Activated CD4-positive, CD25-positive, alpha-beta regulatory T cell (primary cell): ENCODE results near the gene ABCC3.

Experiments used
- DNase-seq, 4 experiments: peaks; one replicate each; lab custom pipeline; 2025; lab: John Stamatoyannopoulos, UW

ABCC3 gene

DNA sequence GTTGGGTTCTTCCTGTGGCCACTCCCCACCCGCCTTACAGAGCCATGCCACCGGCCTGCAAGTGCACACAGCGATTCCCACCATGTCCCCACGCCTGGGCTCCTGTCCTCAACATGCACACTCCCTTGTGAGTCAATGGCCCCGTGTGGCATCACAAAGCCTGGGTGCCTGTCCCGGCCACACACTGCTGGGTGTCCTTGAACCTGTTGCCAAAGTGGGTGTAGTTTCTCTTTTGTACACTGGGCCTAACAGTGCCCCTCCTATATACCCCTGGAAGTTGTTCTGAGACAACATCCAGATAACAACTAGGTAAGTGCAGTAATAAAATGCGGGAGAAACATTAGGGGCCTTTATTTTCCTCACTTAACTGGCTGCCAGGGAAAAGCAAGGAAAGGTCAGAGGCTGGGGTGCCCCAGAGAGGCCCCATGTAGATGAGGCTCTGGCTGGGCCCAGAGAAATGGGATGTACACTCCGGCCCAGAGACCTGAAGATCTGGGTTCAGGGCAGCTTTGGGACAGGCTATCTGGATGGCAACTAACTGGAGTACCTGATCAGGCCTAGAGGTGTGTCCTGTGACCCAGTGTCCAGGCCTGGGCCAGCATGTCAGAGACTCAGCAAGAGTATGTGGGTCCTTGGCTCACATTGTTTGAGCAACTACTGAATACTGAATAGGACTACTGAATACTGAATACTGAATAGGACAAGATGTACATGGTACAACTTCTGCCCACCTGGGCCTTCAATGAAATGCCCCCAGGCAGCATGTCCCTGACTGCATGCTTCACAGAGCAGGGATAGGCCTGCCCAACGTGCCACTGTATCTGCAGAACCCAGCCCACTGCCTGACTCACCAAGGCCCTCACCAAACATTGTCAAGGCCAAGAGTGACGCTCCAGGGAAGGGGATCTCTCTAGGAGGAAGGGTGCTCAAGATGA lies 8.3 kb downstream of the ABCC3 start:
- DNase-seq: no peak

DNA sequence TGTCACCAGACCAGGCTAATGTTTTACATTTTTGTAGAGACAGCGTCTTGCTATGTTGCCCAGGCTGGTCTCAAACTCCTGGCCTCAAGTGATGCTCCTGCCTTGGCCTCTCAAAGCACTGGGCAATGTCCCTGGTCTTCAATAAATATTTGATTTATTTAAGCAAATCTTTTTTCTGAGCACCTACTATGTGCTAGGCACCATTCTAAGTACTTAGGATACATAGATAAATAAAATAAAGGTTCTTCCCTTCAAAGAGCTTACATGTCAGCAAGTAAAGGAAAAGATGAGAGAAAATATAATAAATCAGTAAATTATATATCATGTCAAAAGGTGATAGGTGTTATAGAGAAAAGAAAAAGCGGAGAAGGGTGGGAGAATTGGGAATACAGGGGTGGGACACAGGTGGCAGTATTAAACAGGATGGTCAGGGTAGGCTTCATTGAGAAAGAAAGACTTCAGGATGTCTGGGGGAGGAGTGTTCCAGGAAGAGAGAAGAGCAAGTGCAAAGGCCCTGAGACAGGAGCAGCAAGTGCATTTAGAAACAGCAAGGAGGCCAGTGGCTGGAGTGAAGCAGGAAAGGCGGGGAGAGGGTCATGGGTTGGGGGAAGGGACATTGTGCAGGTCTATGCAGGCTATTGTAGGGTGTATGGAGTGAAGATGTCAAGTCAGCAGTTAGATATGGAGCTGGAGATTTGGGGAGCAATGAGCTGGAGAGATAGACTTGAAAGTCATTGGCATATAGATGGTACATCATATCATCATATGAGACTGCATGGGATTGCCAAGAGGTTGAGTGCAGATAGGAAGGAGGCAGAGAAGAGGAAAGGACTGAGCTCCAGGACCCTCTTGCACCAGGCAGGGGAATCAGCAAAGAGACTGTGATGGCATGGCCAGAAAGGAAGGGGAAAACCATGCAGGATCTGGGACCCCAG lies 11.3 kb downstream of the ABCC3 start:
- no peak for DNase-seq

DNA sequence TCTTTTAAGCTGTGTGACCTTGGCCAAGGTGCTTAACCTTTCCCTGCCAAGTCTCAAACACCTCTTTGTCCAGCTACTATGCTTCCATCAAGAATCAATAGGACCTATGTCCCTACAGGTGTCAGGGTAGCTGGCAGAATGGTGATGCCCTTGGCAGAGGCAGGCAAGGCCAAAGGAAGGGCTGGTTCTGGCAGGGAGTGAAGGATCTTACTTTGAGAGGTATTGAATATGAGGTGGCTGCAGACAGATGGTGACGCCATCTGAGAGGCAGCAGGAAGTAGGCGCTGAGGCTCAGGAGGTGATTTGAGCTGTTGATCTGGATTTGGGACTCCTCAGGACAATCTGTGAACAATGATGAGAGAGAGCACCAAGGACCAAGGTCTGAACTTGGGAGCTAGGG lies 12.5 kb downstream of the ABCC3 start:
- no peak for DNase-seq

DNA sequence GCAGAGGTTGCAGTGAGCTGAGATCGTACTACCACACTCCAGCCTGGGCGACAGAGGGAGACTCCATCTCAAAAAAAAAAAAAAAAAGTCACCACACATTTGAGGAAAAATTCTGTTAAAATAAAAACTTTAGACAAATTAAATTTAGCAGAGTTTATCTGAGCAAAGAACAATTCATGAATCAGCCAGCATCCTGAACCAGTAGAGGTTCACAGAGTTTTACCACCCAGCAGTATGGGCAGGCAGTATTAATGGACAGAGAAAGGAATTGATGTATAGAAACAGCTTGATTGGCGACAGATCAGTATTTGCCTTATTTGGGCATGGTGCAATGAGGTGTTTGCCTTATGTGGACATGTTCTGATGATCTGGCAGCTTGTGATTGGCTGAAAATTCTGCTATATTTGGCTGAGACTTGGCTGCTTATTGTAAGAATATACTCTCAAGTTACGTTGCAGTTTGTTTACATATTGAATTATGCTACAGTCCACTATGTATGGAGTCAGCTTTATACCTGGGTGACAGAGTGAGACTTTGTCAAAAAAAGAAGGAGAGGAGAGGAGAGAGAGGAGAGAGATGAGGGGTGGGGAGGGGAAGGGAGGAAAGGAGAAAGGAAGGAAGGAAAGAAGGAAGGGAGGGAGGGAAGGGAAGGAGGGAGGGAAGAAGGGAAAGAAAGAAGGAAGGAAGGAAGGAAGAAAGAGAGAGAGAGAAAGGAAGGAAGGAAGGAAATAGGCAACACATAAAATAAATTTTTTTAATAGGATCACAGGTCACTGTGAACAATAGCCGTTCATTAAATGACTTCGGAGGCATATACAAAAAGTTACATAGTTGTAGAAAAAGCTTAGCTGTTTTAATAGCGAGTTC lies 14.6 kb downstream of the ABCC3 start:
- no peak for DNase-seq

DNA sequence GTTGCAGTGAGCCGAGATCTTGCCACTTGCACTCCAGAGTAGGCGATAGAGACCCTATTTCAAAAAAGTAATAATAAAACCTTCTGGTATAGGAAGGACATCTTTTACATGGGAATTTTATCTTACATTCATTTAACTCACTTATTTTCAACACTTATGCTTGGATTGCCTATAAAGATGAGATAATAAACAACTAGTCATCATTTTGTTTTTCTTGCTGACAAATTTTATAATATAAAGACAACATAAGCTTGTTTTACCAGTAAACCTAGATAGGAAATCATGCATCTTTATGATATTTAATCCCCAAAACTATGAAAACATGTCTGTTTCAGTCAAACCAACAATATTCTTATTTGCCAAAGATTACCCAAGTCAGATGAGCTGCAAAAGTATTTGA lies 17.0 kb downstream of the ABCC3 start:
- DNase-seq: no peak

DNA sequence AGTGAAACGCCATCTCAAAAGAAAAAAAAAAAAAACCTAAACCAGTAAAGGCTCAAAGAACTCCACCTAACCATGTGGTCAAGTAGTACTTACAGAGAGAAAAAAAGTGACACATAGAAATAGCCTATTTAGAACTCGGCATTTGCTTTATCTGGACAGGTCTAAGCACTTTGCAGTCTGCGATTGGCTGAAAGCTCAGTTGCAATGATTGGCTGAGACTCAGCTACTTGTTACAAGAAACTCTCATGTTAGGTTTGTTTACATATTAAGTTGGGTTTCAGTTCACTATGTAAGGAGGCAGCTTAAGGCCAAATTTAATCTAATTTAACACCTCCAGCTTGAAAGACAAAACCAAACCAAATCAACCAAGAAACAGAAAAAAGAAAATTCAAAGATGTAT lies 19.1 kb downstream of the ABCC3 start:
- DNase-seq: no peak

DNA sequence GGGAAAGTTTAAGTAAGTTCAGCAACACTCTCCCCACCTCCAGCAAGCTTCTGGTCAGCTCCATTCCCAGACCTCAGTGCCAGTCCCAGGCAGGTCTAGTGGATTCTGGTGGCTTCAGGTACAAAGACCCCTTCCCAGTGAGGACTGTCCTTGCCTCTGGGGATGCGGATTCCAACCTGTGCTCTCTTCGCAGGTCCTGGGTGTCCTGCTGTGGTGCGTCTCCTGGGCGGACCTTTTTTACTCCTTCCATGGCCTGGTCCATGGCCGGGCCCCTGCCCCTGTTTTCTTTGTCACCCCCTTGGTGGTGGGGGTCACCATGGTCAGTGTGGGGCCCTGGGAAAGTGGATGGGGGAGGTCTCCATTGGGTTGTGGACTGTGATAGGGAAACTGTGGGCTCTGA lies 21.8 kb downstream of the ABCC3 start:
- no peak for DNase-seq

DNA sequence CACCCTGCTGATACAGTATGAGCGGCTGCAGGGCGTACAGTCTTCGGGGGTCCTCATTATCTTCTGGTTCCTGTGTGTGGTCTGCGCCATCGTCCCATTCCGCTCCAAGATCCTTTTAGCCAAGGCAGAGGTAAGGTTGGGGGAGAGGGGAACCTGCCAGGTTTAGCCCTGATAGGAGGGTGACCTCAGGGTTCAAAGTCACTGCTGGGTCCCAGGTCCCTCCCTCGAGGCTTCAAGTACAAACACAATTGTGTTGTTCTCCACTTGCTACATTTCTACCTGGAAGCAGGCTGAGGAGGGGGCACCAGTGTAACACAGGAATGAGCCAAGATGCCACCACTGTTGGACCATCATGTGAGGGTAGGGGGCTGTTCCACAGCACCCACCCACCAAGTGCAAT lies 22.4 kb downstream of the ABCC3 start:
- no peak for DNase-seq

DNA sequence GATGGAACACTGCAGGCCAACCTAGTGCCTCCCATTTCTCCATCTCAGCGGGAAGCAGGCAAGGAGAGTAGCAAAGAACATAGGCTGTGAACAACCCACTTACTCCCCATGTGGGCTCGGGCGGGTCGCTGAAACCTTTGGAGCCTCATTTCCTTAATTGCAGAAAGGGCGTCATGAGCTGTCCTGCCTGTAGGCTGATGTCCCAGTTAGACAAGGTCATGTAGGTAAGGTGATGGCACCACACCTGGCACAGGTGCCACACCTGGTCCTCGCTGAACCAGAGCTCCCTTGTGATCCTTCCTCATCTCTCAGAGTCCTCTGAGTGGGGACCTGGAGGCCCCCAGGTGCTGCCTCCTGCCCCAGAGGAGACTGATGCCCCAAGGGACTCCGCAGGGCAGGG lies 22.9 kb downstream of the ABCC3 start:
- DNase-seq: no peak

DNA sequence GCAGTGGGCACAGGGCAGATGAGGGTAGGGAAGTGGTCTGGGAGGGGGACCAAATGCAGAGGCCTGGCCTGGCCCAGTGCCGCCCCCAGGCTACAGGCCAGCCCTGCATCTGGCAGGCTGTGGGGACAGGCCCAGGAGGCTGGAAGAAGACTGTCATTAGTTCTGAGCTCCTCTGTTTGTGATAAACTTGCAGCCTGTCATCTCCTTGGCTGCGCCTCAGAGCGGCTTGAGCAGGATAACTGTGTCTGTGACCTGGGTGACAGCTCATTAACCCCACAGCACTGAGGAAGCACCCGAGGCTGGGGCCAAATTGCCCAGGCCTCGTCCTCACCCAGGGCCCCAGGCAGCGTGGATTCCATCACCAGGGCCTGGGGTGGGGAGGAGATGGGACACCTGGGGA lies 23.9 kb downstream of the ABCC3 start:
- no peak for DNase-seq

DNA sequence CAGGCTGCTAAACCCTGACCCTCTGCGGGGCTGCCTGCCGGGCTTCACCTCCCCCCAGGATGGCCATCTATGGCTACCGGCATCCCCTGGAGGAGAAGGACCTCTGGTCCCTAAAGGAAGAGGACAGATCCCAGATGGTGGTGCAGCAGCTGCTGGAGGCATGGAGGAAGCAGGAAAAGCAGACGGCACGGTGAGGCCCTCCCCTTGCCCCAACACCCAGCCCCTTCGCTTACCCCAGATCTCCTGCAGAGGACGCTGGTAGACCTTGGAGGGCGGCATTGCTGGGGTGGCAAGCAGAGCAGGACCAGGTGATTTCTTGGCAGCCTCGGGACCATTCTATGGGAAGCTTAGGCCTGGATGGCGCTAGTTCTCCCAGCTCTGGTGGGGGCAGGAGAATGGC lies 24.5 kb downstream of the ABCC3 start:
- DNase-seq: no peak

DNA sequence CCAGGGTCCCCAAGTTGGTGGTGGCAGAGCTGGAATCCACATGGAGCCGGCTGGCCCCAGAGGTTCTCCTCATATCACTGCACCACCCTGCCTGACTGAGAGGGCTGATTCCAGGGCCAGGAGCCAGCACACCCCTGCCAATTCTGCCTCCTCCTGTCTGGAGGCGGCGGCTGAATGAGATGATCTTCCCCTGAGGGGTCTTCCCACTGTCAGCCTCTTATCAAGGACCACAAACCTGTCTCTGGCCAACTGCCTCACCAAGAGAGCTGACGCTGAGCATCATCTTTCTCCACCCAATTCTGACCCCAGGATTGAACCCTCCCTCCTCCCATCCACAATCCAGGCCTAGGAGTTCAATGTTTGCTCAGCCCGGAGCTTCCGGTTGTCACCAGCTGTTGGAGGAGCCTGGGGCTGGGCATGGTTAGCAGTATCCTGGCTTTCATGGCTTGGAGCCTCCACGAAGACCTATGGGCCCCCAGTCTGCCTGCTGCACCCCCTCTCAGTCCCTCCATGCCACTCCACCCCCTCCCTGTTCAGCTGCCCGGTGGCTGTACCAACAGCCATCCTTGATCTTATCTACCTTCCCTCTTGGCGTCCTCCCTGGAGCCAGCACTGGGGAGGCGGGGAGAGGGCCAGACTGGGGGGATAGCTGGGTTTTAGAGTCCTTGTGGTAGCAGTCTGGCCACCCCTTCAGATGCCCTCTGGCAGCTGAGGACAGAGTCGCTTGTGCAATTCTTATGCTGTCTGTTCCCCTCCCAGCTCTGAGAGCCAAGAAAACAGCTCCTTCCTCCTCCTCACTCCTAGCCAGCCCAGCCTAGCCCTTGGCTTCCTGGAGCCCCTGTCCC lies 25.6 kb downstream of the ABCC3 start:
- DNase-seq: no peak

DNA sequence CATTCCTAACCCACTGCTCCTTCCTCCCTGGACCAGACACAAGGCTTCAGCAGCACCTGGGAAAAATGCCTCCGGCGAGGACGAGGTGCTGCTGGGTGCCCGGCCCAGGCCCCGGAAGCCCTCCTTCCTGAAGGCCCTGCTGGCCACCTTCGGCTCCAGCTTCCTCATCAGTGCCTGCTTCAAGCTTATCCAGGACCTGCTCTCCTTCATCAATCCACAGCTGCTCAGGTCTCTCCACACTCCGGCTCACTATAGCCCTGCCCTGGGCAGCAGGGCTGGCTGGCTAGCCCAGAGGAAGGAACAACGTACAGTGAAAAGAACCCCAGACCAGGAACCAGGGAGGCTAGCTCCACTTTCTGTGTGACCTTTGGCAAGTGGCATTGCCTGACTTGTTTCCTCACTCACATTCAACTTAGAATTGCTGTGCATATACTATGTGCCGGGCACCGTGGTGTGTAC lies 26.2 kb downstream of the ABCC3 start:
- DNase-seq: no peak

DNA sequence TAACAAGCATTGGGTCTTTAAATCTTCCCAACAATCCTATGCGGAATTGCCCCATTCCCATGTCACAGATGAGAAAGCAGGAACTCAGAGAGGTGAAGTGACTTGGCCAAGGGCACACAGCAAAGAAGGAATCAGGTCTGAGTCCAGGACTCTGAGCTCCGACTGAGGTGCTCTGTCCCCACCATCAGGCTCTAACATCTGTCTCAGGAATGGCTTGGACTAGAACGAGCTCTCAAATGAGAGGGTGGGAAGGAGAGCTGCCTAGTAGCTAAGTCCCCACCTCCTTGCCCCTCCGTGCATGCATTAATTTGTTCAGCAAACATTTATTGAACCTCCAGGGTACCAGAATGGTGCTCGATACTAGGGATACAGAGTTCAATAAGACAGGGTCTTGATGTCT lies 26.7 kb downstream of the ABCC3 start:
- no peak for DNase-seq

DNA sequence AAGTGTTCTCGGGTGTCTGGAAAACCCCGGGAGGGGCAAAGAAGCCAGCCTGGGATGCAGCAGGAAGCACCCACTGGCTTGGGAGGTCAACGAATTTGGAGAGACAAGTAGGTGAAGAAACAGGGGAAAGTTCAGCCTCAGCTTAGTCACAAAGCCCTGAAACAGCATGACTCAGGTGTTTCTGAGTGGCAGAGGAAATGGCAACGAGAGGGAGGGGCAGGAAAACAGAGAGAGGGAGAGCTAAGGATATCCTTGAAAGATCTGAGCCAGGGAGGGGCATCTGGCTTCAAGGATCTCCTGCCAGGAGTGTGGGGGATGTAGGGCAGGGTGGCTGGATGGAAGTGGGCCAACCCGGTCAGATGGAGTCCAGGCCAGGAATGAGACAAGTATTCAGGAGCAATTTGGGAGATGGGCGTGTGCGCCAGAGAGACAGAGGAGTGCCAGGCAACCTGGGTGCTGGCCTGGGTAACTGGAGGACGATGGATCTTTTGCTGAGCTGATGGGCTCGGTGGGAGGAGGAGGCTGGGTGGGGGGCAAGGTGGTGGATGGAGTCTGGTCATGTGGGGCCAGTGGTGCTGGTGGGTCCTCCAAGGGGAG lies 27.2 kb downstream of the ABCC3 start:
- DNase-seq: no peak

DNA sequence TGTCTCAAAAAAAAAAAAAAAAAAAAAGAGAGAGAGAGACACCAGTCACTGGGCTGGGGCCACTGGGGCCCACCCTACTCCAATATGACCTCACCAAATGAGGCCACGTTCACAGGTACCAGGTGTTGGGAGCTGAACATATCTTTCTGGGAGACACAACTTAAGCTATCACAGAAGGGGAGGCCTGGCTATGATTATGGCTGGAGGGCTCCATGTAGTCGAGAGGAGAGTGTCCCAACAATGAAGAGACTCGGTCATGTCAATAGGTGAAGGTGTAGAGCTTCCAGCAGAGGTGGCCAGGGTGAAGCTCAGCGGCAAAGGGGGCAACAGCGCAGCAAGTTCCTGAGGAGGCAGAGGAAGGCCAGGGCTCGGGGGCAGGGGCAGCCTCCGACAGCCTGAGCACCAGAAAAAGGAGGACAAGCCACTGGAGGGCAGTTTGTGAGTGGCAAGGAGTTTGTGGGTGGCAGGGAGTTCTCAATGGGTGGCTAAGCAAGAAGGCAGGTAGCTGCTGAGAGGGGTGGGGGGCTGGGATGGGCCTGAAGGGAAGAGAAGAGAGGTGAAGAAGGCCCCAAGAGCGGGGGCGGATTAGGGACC lies 28.0 kb downstream of the ABCC3 start:
- no peak for DNase-seq

DNA sequence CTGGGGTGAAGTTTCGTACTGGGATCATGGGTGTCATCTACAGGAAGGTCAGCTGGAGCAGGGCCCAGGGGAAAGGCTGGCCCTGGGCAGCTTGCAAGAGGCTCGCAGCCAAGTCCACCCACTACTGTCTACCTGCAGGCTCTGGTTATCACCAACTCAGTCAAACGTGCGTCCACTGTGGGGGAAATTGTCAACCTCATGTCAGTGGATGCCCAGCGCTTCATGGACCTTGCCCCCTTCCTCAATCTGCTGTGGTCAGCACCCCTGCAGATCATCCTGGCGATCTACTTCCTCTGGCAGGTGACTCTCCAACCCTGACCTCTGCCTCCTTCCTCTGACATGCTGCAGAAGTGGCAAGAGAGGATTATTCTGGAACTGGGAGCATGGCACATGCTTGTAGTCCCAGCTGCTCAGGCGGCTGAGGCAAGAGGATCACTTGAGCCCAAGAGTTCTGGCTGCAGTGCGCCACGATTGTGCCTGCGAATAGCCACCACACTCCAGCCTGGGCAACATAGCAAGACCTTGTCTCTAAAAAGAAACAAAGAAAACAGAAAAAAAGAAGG lies 29.2 kb downstream of the ABCC3 start:
- DNase-seq: no peak

DNA sequence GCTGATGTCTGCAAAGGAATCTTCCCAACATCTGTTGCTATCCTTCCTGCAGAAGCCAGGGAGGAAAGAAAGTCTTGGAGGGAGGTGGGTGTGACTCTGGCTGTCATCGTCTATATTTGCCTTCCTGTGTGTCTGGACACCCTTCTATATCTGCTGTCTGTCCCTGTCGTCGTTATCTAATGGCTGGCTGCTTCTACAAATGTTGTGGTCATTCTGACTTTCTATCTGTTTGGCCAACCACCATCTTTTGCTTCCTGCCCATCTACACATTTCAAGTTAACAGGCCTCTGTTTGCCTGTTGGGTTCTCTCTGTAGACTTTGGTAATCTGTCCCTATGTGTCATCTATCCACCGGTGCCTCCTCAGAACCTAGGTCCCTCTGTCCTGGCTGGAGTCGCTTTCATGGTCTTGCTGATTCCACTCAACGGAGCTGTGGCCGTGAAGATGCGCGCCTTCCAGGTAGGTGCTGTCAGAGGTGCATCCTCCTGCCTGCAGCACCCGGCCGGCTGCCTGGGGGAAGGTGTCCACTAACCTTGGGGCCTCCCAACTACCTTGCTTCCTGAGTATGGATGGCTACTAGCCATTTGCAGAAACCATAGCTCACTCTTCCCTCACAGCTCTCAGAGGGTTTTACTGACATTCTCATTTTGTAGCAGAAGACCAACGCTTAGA lies 30.2 kb downstream of the ABCC3 start:
- no peak for DNase-seq

DNA sequence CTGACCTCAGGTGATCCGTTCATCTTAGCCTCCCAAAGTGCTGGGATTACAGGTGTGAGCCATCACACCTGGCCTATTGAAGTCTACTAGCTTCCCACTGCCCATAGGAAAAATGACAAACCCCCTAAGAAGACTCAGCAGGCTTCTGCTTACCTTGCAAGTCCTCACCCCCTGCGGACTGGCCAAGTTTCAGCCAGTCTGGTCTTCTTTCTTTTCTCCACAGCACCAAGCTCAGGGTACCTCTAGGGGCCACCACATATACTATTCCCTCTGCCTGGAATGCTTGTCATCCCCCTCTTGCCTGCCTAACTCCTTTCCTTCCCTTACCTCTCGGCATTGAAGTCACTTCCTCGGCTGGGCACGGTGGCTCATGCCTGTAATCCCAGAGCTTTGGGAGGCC lies 31.2 kb downstream of the ABCC3 start:
- DNase-seq: no peak
